ENCODE results near the gene NDUFB6.

NDUFB6 gene

GRCh38 chr9:32508728-32509127 is 64.2 kb downstream of the NDUFB6 start:
- H3K27me3 ChIP-seq (replicated peaks; ENCODE audit: control insufficient read depth, insufficient read depth, low read length), result no peaks in the 10 kb centered on the region
- no peak for DNase-seq (ENCODE audit: extremely low read depth, insufficient read length)
- H3K36me3 ChIP-seq (ENCODE audit: control insufficient read depth, insufficient read depth, low read length), result no peaks in the 10 kb centered on the region
- TF ChIP-seq CTCF (IDR thresholded peaks at IDR 0.05; ENCODE audit: insufficient read depth, low read length, poor library complexity, severe bottlenecking), result no peak
- no peak overlapping the region for H3K4me3 ChIP-seq (replicated peaks; ENCODE audit: low read depth, low read length)

GRCh38 chr9:32503008-32503407 is 70.0 kb downstream of the NDUFB6 start:
- no peak for DNase-seq (ENCODE audit: extremely low read depth, insufficient read length)
- TF ChIP-seq CTCF (IDR thresholded peaks at IDR 0.05; ENCODE audit: insufficient read depth, low read length, poor library complexity, severe bottlenecking), result no peak

More at GRCh38 chr9:32503008-32503407, 70.0 kb downstream of the NDUFB6 start:
- Histone ChIP-seq H3K36me3 (ENCODE audit: control insufficient read depth, insufficient read depth, low read length) (no peaks in the 10 kb centered on the region; the same call in 1 of the 2 replicates), H3K27me3 (replicated peaks; ENCODE audit: control insufficient read depth, insufficient read depth, low read length) (no peaks in the 10 kb centered on the region), H3K4me3 (replicated peaks; ENCODE audit: low read depth, low read length) (no peak overlapping the region)

Data from GM06990 (cell line).